ENCODE measurements around the gene TCP10L.

DNA sequence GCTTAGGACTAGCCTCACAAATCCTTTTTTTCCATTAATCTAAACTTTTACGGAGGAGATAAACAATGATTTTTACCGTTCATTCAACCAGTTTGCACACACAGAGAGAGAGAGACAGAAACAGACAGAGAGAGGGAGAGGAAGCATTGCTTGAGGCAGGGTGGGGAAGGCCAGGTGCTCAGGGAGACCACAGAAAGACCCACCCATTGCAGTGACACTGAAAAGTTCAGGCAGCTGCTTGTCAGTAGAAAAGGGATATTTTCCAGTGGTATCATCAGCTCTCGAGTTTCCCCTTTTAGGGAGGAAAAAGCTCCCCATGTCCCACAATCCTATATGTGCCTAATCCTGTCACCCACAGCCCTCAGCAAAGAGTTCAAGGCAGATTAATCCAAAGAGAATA lies 27.2 kb downstream of the TCP10L start:
- no peak for TF ChIP-seq EZH2 (IDR thresholded peaks at IDR 0.05; ENCODE audit: borderline replicate concordance, low read length)
- TF ChIP-seq, protein P1, sequence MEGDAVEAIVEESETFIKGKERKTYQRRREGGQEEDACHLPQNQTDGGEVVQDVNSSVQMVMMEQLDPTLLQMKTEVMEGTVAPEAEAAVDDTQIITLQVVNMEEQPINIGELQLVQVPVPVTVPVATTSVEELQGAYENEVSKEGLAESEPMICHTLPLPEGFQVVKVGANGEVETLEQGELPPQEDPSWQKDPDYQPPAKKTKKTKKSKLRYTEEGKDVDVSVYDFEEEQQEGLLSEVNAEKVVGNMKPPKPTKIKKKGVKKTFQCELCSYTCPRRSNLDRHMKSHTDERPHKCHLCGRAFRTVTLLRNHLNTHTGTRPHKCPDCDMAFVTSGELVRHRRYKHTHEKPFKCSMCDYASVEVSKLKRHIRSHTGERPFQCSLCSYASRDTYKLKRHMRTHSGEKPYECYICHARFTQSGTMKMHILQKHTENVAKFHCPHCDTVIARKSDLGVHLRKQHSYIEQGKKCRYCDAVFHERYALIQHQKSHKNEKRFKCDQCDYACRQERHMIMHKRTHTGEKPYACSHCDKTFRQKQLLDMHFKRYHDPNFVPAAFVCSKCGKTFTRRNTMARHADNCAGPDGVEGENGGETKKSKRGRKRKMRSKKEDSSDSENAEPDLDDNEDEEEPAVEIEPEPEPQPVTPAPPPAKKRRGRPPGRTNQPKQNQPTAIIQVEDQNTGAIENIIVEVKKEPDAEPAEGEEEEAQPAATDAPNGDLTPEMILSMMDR (conservative IDR thresholded peaks at IDR 0.05 in 1 of 2, IDR thresholded peaks at IDR 0.05 in 1 of 2; ENCODE audit: extremely low read depth in 1 of 2, insufficient read depth in 1 of 2, low read depth in 1 of 2, low read length in 2 of 2) = no peak
